DOHH2 (cell line): ENCODE results near the gene NRXN3.

ENCODE experiments used
- CTCF ChIP-seq: fragments of 200-600 bp; sonication (generic); IDR thresholded peaks from one replicate; pipeline ENCODE4 v1.5.1; 2014; ENCODE audit warnings: antibody characterized with exemption, mild to moderate bottlenecking, low read depth, low read length; ENCODE audit not compliant: poor library complexity, severe bottlenecking
- EZH2phosphoT487 ChIP-seq: fragments of 200-600 bp; sonication (generic); IDR thresholded peaks from 2 replicates; pipeline ENCODE4 v1.6.1; 2017; ENCODE audit warnings: borderline replicate concordance, mild to moderate bottlenecking, antibody characterized with exemption, low read length, moderate library complexity, mixed read lengths

GRCh38 chr14:79645753-79646362, 1475.7 kb downstream of the NRXN3 start:
- TF ChIP-seq CTCF (no peak), EZH2phosphoT487 (no peak)
